ENCODE data around the gene FMNL2.

GRCh38 chr2:152493417-152493816, 158.4 kb downstream of the FMNL2 start:
- no peak for TF ChIP-seq ZNF384 (IDR thresholded peaks at IDR 0.05)
- TF ChIP-seq SP1 (IDR thresholded peaks at IDR 0.05): no peak
- TF ChIP-seq FOXK2 (IDR thresholded peaks at IDR 0.05): no peak
- no peak for TF ChIP-seq SUZ12 (IDR thresholded peaks at IDR 0.05)

Measured in HEK293T (cell line).